HepG2 (cell line): ENCODE results near the gene ITGB6. TPM values are rescaled to one million over a fixed set of nuclear protein-coding genes. Genes with fewer than 3 reads are reported as not detected.
A peak's percentile ranks its signal among the peaks of the same experiment; 100 is the strongest.

Experiments
- ATAC-seq: fragments of 200-7000 bp; cut with Tn5 transposase; 3 replicates; pipeline ENCODE4 v1.9.1; 2020; ENCODE audit warnings: mild to moderate bottlenecking, moderate library complexity
- BruUV-seq: library from RNA; stranded (reverse); fragments of 400-500 nt; replicated peaks from 2 replicates; lab custom pipeline; 2021; lab: Mats Ljungman, UMichigan
- CTCF ChIA-PET: fragments of 300-600 bp; formaldehyde crosslinking; extraction: SDS; loops from one replicate; lab custom pipeline; 2021; ENCODE audit warnings: low total read pairs, inconsistent platforms, low intra/inter-chr PET ratio; lab: Yijun Ruan, JAX
- POLR2A ChIA-PET: fragments of 350-600 bp; sonication (Branson Sonifier 250); formaldehyde crosslinking; loops from one replicate; lab custom pipeline; 2020; ENCODE audit warnings: antibody characterized with exemption, inconsistent platforms; lab: Yijun Ruan, JAX
- DNase-seq: peaks from one replicate; pipeline ENCODE4 v3.0.0-alpha.2; 2015; ENCODE audit warnings: low spot score
- FAIRE-seq: peaks from 3 replicates; lab custom pipeline; 2011; peaks lifted over from hg19 to GRCh38; lab: Jason Lieb, UNC
- H2AFZ ChIP-seq: one replicate; pipeline ENCODE4 v1.6.1; 2011; ENCODE audit warnings: low read length, inconsistent platforms
- H3K27ac ChIP-seq: fragments of 300-600 bp; 3 replicates; pipeline ENCODE4 v1.8.0; 2011; ENCODE audit warnings: mixed run types, mild to moderate bottlenecking, mixed read lengths, low read length, inconsistent platforms; ENCODE audit not compliant: insufficient read depth; ENCODE audit errors: extremely low read length
- H3K27me3 ChIP-seq, 2 experiments: fragments of 200-600 bp in 1 of 2; 2 replicates in 1 of 2; 3 replicates in 1 of 2; pipeline versions ENCODE4 v1.6.0 to v1.8.0; 2011; ENCODE audit warnings: low read length in 2 of 2, mild to moderate bottlenecking in 2 of 2, moderate library complexity in 2 of 2, inconsistent platforms in 1 of 2; ENCODE audit not compliant: insufficient read depth in 2 of 2, control insufficient read depth in 1 of 2
- H3K36me3 ChIP-seq, 2 experiments: fragments of 200-600 bp in 1 of 2; replicated peaks in 1 of 2; 2 replicates in 1 of 2; 3 replicates in 1 of 2; pipeline versions ENCODE4 v1.5.1 to v1.8.0; 2011; ENCODE audit warnings: low read length in 2 of 2, inconsistent platforms in 1 of 2; ENCODE audit not compliant: insufficient read depth in 2 of 2, control insufficient read depth in 1 of 2
- H3K4me1 ChIP-seq: 2 replicates; pipeline ENCODE4 v1.5.1; 2012; ENCODE audit warnings: low read length, inconsistent platforms; ENCODE audit not compliant: insufficient read depth
- H3K4me2 ChIP-seq: 2 replicates; pipeline ENCODE4 v1.6.0; 2011; ENCODE audit warnings: low read depth, low read length, inconsistent platforms
- H3K4me3 ChIP-seq, 3 experiments: fragments of 200-600 bp in 1 of 3; sonication (generic), shearing (Covaris generic) in 1 of 3; replicated peaks in 1 of 3; 2 replicates each; pipeline ENCODE4 v1.5.1; 2011 to 2016; ENCODE audit warnings: low read length in 3 of 3, inconsistent platforms in 2 of 3, low read depth in 2 of 3, mild to moderate bottlenecking in 2 of 3, control low read depth in 1 of 3, mixed read lengths in 1 of 3; ENCODE audit not compliant: insufficient read depth in 1 of 3
- H3K79me2 ChIP-seq: one replicate; pipeline ENCODE4 v1.6.1; 2011; ENCODE audit warnings: low read length, inconsistent platforms; ENCODE audit not compliant: insufficient read depth
- H3K9ac ChIP-seq: 2 replicates; pipeline ENCODE4 v1.6.0; 2011; ENCODE audit warnings: mild to moderate bottlenecking, low read depth, low read length, inconsistent platforms; ENCODE audit not compliant: insufficient read depth
- H3K9me3 ChIP-seq: 2 replicates; pipeline ENCODE4 v1.5.1; 2012; ENCODE audit warnings: mild to moderate bottlenecking, low read length
- H4K20me1 ChIP-seq: 2 replicates; pipeline ENCODE4 v1.6.0; 2011; ENCODE audit warnings: inconsistent platforms, mild to moderate bottlenecking, low read length, moderate library complexity; ENCODE audit not compliant: insufficient read depth
- CBX5 ChIP-seq: sonication (generic); formaldehyde crosslinking; IDR thresholded peaks from 2 replicates; pipeline ENCODE4 v1.4.0; 2020; ENCODE audit warnings: missing genetic modification reagents, borderline replicate concordance
- FOXJ3 ChIP-seq: sonication (generic); formaldehyde crosslinking; IDR thresholded peaks from 2 replicates; pipeline ENCODE4 v1.4.0; 2020; ENCODE audit warnings: missing genetic modification reagents, mild to moderate bottlenecking, borderline replicate concordance
- FOXP1 ChIP-seq, 2 experiments: fragments of 450-650 bp in 1 of 2; IDR thresholded peaks; 2 replicates each; pipeline ENCODE4 v1.6.1; 2017 to 2018; ENCODE audit warnings: antibody characterized with exemption in 1 of 2
- GLI4 ChIP-seq: sonication (generic); formaldehyde crosslinking; IDR thresholded peaks from 2 replicates; pipeline ENCODE4 v1.5.1; 2020; ENCODE audit warnings: missing genetic modification reagents, mild to moderate bottlenecking, moderate library complexity, borderline replicate concordance
- TFAP4 ChIP-seq: sonication (generic); IDR thresholded peaks from 2 replicates; pipeline ENCODE4 v1.6.1; 2016; ENCODE audit warnings: low read depth, borderline replicate concordance
- XBP1 ChIP-seq: sonication (generic); formaldehyde crosslinking; IDR thresholded peaks from 2 replicates; pipeline ENCODE4 v1.5.0; 2020; ENCODE audit warnings: missing genetic modification reagents
- whole genome bisulfite sequencing: methylation state at CpG from one replicate; pipeline ENCODE4 v1.1.6; 2017; ENCODE audit warnings: low lambda C conversion rate; 5-methylcytosine and 5-hydroxymethylcytosine counted together
- in situ Hi-C: cut with HindIII; loops from 2 replicates; pipeline ENCODE4 v1.10.0; 2017; ENCODE audit warnings: low pct_unique_long_range_greater_than_20kb; ENCODE audit not compliant: extremely low pct_ligation_motif_present
- intact Hi-C: fragments of 100-400 bp; cut with micrococcal nuclease; formaldehyde crosslinking; loops from one replicate; pipeline ENCODE4 v1.10.0; 2022; ENCODE audit not compliant: unreplicated experiment
- polyA plus RNA-seq, 8 experiments: library from polyadenylated mRNA; depleted of rRNA in 3 of 8; stranded (reverse) in 7 of 8; unstranded in 1 of 8; fragments of >200 nt; fragmentation: Illumina TruSeq in 4 of 8; extraction: Trizol in 4 of 8; gene quantifications; 2 replicates each; pipeline versions ENCODE4 v1.2.1 to v1.2.3, GENCODE V29; 2011 to 2016; ENCODE audit warnings: low read depth in 4 of 8, missing spikeins in 1 of 8, mixed read lengths in 1 of 8; ENCODE audit not compliant: insufficient read depth in 1 of 8
- total RNA-seq, 5 experiments: library from RNA; depleted of rRNA; stranded (reverse); fragments of >200 nt; fragmentation: Illumina TruSeq; extraction: Trizol; gene quantifications; 2 replicates each; pipeline ENCODE4 v1.2.3, GENCODE V29; 2016; ENCODE audit warnings: low read depth in 1 of 5

Gene ITGB6
- total and polyA plus RNA-seq, 2 of the 13 experiments (the other 11 are each of a cell fraction or from before 2014, with no cell fraction given) = not detected

GRCh38 chr2:160142472-160142871 lies 57.6 kb downstream of the ITGB6 start:
- Histone ChIP-seq H4K20me1 (no peaks in the 10 kb centered on the region), H3K9ac (no peak overlapping the region), H3K4me3 (no peak overlapping the region), H2AFZ (no peak overlapping the region), H3K9me3 (no peaks in the 10 kb centered on the region), H3K79me2 (no peaks in the 10 kb centered on the region), H3K4me1 (no peaks in the 10 kb centered on the region), H3K27ac (no peak overlapping the region), H3K36me3 (no peaks in the 10 kb centered on the region), H3K4me2 (no peak overlapping the region), H3K27me3 (peaks cover 0 to under 1% of the 10 kb centered on the region in 2 experiments; a peak in 2 of 5 replicates)
- DNase-seq (no peak), ATAC-seq (no peak), FAIRE-seq (no peak)
- no TSS peak for BruUV-seq
- in situ Hi-C loops = no loop called here
- TF ChIP-seq GLI4 (CRISPR knock-in tag) = no peak
- no peak for TF ChIP-seq CBX5 (CRISPR knock-in tag)
- TF ChIP-seq FOXJ3 (CRISPR knock-in tag) = no peak
- TF ChIP-seq FOXP1 (IDR thresholded peaks at IDR 0.05) = no peak
- no peak for TF ChIP-seq FOXP1 (CRISPR knock-in tag; IDR thresholded peaks at IDR 0.05)
- 21% methylated on average over 6 of the region's 6 CpGs for whole genome bisulfite sequencing
- POLR2A ChIA-PET = no interaction called here
- CTCF ChIA-PET = no interaction called here
- intact Hi-C loops = no loop called here

DNA sequence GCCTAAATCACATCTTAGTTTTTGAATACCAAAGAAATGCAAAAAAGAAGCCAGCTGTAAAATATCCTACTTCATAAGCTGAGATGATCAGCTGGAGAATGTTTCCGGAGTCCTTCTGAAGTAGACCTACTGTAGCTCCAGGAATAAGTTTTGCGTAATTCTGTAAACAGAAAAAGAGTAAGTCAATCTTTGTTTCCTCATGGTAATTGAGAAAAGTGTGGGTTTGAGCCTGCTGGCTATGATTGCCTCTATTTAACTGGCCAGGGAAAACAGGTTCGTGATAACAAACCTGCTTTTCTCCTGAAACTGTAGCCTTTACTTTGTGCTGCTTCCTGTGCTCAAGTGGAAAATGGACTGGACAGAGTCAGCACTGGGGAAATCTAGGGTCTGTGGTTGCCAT lies 58.2 kb downstream of the ITGB6 start:
- POLR2A ChIA-PET = no interaction called here
- no peak for DNase-seq
- H3K9me3 ChIP-seq = no peaks in the 10 kb centered on the region
- no peak for ATAC-seq
- no peaks in the 10 kb centered on the region for H3K4me1 ChIP-seq
- no TSS peak for BruUV-seq
- FAIRE-seq = no peak
- H3K9ac ChIP-seq = no peak overlapping the region
- CTCF ChIA-PET = no interaction called here
- H3K79me2 ChIP-seq = no peaks in the 10 kb centered on the region
- intact Hi-C loops (no loop called here), in situ Hi-C loops (no loop called here)
- TF ChIP-seq XBP1 (CRISPR knock-in tag) (no peak), TFAP4 (0 out of 2 replicates have a peak, but pooled peaks have one; percentile 13)
- no peaks in the 10 kb centered on the region for H3K36me3 ChIP-seq
- 2% methylated on average over 3 of the region's 3 CpGs for WGBS
- H3K27ac ChIP-seq = no peak overlapping the region
- H3K4me3 ChIP-seq = no peak overlapping the region
- no peak overlapping the region for H2AFZ ChIP-seq
- H3K27me3 ChIP-seq = peaks cover 0 to 5% of the 10 kb centered on the region in 2 experiments; a peak in 2 of 5 replicates
- H3K4me2 ChIP-seq = no peak overlapping the region
- no peaks in the 10 kb centered on the region for H4K20me1 ChIP-seq
